Effector memory CD8-positive, alpha-beta T cell (primary cell): ENCODE data around the gene HMG20A.
A peak's percentile ranks its signal among the peaks of the same experiment; 100 is the strongest.

ENCODE experiments used
- ATAC-seq: fragments of 150-1000 bp; cut with Tn5 transposase; replicated peaks from 2 replicates; pipeline ENCODE4 v1.10.0; 2021; ENCODE audit warnings: mild to moderate bottlenecking, moderate library complexity
- DNase-seq, 3 experiments: peaks; one replicate each; pipeline ENCODE4 v3.0.0; 2021
- H3K27ac Mint-ChIP-seq, 2 donors: one replicate each; pipeline ENCODE4 v1.8.0; 2022; ENCODE audit warnings: mild to moderate bottlenecking in 2 of 2, mixed read lengths in 2 of 2, moderate library complexity in 2 of 2
- H3K27me3 Mint-ChIP-seq, 2 donors: one replicate each; pipeline ENCODE4 v1.8.0; 2022; ENCODE audit warnings: mixed read lengths in 2 of 2
- H3K36me3 Mint-ChIP-seq: one replicate; pipeline ENCODE4 v1.8.0; 2022; ENCODE audit warnings: mild to moderate bottlenecking, moderate library complexity, mixed read lengths; ENCODE audit not compliant: insufficient read depth
- H3K4me1 Mint-ChIP-seq, 2 donors: one replicate each; pipeline ENCODE4 v1.8.0; 2022; ENCODE audit warnings: low read depth in 2 of 2, mixed read lengths in 2 of 2
- H3K4me3 Mint-ChIP-seq, 2 donors: one replicate each; pipeline ENCODE4 v1.8.0; 2022; ENCODE audit warnings: mild to moderate bottlenecking in 2 of 2, mixed read lengths in 2 of 2, moderate library complexity in 2 of 2
- H3K9me3 Mint-ChIP-seq, 2 donors: one replicate each; pipeline ENCODE4 v1.8.0; 2022; ENCODE audit warnings: mixed read lengths in 2 of 2
- total RNA-seq, 9 experiments: gene quantifications; one replicate each; lab custom pipeline; 2026; lab: John Stamatoyannopoulos, UW

HMG20A gene
- total RNA-seq = 28.2 to 67.2 (median 51.4) reads per million in 9 experiments

DNA sequence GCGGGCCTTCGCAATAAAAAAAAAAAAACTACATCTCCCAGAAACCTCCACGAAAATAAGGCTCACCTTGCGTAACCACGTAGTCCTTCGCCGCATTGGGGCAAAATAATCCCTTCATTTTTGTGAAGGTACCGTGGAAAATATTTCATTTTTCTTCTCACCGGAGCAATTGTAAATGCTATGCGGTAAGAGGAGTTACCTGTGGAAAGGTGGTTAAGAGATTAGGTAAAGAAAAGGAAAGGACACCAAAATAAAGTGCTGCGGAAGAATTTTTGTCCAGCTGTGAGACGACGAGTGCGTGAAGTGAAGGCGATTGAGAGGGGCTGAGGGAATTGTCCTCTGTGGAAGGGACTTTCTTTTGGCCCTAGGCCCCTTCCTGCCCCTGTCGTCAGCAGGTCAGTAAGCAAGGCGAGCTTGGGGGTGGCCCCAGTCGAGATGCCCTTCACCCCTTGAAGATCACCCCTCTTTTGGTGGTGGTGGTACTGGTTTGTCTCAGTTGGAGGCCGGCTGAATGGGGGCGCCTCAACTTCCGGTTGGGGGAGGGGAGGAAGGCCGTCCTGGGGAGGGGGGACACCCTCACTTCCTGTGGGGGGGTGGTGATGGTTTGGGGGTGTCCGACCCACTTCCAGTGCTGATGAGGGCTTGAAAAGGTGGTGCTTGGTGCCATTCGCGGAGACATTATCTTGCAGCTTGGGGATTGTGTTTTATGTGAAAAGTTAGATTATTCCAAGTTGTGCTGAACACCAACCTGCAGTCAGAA, at the start of gene HMG20A:
Gene HMG20A (plus strand): TSS at position 279 of the 760 bp plus-strand sequence. CDS start 37,520 bp downstream, outside the sequence.
- H3K27ac Mint-ChIP-seq = peak within 1 kb of the TSS; percentile 97 to 98
- DNase-seq (peak; percentile 40 to 50 (median 43)), ATAC-seq (peak; percentile 51)
- H3K9me3 Mint-ChIP-seq = no peaks in the 10 kb centered on the region
- H3K36me3 Mint-ChIP-seq = peaks cover 20% of the 10 kb centered on the region
- H3K27me3 Mint-ChIP-seq = no peaks in the 10 kb centered on the region
- H3K4me1 Mint-ChIP-seq = peaks cover 25 to 35% of the 10 kb centered on the region in 2 donors
- peak within 1 kb of the TSS; percentile 96 to 99 for H3K4me3 Mint-ChIP-seq

DNA sequence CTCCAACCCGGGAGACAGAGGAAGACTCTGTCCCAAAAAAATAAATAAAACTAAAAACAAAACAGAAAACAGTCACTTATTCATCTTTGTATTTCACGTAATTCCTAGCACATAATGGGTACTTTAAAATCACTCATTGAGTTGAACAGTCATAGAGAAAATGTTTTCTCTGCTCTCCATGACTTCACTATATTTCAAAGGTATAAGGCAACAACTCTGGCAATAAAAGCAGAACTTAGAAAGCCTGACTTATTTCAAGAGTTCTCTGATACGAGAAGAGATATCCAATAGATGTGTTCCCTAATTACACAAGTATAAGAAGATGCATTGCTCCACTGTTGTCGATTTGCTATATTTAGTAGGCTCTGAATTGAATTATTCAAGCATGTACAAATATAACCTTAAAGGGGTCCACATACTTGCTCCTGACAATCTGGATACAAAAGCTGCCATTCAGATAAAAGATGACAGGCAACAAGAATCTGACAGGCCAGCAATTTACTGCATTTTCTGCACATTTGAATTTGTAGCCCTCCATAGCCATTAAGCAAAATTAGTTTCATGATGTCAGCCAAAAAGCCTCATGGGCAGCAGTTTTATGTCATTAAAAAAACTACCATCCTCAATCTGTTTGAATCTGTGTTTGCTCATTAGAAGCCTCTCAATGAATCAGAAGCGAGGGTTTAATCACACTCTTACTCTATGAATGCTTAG, 48.7 kb upstream of the HMG20A start:
- no peak for DNase-seq
- no peak for ATAC-seq
- Mint-ChIP-seq H3K9me3 (no peaks in the 10 kb centered on the region), H3K27ac (no peak overlapping the region), H3K4me1 (peaks cover 0 to 4% of the 10 kb centered on the region in 2 donors), H3K27me3 (no peaks in the 10 kb centered on the region), H3K4me3 (no peak overlapping the region), H3K36me3 (peaks cover 3% of the 10 kb centered on the region)

DNA sequence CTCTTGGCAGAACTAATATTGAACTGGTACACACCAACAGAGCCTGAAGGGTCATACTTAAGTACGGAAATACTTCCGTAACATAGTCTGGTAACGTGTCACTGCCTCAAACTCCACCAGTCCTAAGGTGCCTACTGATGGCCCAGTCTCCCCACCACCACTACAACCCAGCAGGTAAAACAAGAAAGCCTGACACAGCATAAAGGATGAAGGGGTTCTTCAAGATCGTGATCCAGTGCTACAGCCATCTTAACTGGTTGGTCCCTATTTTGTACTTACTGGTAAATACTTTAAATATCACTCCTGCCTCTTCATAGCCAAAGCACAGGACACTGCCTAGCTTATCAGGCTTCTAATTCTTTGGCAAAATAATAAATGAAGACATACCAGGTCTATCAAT, 47.2 kb upstream of the HMG20A start:
- DNase-seq (no peak), ATAC-seq (no peak)
- H3K4me3 Mint-ChIP-seq = no peak overlapping the region
- no peaks in the 10 kb centered on the region for H3K27me3 Mint-ChIP-seq
- peaks cover 0 to 4% of the 10 kb centered on the region in 2 donors for H3K4me1 Mint-ChIP-seq
- H3K27ac Mint-ChIP-seq = no peak overlapping the region
- peaks cover 3% of the 10 kb centered on the region for H3K36me3 Mint-ChIP-seq
- no peaks in the 10 kb centered on the region for H3K9me3 Mint-ChIP-seq

DNA sequence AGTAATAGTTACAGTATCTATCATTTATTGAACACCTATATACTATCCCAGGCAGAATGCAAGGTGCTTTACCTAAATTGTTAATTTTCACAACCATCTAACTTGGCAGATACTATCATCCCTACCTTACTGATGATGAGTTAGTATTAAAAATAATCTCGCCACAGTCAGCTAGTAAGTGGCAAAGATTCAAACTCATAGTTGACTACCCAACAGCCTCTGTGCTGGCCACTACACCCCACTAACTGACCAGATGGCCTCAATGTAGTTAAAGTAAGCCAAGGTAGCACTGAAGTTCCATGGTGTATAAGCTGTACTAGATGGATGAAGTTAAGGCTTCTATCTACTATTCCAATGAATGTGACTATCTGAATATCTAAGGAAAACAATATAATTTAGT, 45.6 kb upstream of the HMG20A start:
- peaks cover 0 to 4% of the 10 kb centered on the region in 2 donors for H3K4me1 Mint-ChIP-seq
- H3K36me3 Mint-ChIP-seq = peaks cover 3% of the 10 kb centered on the region
- no peak overlapping the region for H3K27ac Mint-ChIP-seq
- H3K4me3 Mint-ChIP-seq = no peak overlapping the region
- ATAC-seq = no peak
- H3K9me3 Mint-ChIP-seq = no peaks in the 10 kb centered on the region
- H3K27me3 Mint-ChIP-seq = no peaks in the 10 kb centered on the region
- no peak for DNase-seq

DNA sequence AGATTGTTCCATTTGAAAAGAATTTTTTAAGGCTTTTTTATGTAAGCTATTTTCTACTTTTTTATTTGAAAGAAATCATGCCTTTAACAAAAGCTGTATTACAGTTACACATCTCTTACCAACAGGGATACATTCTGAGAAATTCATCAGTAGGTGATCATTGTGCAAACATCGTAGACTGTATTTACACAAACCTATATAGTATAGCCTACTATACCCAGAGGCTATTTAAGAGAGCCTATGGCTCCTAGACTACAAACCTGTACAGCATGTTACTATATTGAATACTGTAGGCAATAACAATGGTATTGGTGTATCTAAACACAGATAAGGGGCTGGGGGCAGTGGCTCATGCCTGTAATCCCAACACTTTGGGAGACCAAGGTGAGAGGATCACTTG, 43.9 kb upstream of the HMG20A start:
- no peak overlapping the region for H3K27ac Mint-ChIP-seq
- H3K4me1 Mint-ChIP-seq = peaks cover 0 to 4% of the 10 kb centered on the region in 2 donors
- H3K9me3 Mint-ChIP-seq = no peaks in the 10 kb centered on the region
- H3K4me3 Mint-ChIP-seq = no peak overlapping the region
- H3K36me3 Mint-ChIP-seq = peaks cover 5% of the 10 kb centered on the region
- DNase-seq = no peak
- H3K27me3 Mint-ChIP-seq = no peaks in the 10 kb centered on the region
- ATAC-seq = no peak

DNA sequence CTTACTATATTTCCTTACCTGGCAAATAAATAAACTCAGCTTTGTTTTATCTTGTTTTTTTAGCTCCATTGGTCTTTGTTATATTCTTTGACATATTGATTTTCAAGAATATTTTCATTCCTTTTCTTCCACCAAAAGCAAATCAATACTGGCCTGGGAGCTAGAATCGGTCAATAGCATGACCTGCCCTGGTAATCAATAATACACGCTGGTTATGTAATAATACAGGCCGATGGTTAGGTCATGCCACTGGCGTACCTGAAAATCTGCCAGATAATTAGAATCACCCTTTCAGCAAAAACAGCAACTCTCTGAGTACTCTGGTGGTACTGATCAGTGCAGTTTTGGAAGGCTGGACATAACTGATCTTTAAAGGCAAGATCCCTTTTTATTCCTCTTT, 40.7 kb upstream of the HMG20A start:
- no peak overlapping the region for H3K27ac Mint-ChIP-seq
- H3K36me3 Mint-ChIP-seq = peaks cover 5% of the 10 kb centered on the region
- H3K9me3 Mint-ChIP-seq = no peaks in the 10 kb centered on the region
- H3K4me1 Mint-ChIP-seq = peaks cover 6 to 8% of the 10 kb centered on the region in 2 donors
- no peaks in the 10 kb centered on the region for H3K27me3 Mint-ChIP-seq
- no peak overlapping the region for H3K4me3 Mint-ChIP-seq
- DNase-seq = no peak
- ATAC-seq = no peak

DNA sequence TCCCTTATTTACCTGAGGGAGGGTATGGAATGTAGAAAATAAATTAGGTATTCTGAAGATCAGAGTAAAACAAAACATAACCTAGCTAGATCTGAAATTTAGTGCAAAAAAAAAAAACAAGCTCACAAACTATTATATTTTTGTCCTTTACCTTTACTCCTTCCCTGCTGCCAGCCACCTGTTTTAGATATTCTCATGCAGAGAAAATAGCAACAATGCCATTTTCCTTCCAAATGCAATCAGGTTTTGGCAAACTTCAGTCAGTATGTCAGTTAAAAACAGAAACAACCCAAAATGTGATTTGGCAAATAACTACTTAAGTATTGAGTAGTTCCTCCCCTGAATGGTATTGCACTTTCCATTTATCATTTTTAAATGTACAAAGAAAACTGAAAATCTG, 36.6 kb upstream of the HMG20A start:
- no peak for ATAC-seq

DNA sequence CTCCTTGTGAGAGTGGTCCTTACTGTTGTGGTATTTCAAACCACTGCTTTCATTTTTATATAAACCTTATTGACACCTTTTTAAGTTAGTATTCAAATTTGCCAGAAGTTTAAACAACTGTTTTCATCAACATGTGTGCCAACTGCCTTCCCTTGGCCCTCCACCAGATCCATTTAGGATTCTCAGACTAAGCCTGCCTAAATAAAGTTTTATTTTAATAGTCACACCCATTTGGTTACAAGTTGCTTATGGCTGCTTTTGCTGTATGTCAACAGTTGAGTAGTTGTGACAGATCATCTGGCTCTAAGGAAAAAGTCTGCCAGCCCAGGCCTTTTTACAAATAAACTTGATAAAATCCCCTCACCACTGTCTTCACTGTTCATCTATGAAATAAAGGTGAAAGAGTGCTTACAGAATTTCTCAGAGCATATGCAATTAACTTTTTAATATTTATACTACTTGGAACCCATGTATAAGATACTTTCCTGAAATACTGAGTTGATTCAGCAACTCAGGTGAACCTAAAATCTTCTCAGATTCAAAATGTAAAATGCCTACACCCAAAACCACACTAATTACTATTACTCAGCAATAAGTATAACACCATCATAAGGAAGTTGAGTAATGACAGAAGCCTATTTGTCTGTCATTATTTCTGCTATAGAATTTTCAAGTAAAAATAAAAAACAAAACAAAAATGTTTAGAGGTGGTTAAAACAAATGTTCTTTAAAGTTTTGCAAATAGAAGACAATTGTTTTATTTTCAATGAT, 35.9 kb upstream of the HMG20A start:
- Mint-ChIP-seq H3K27me3 (no peaks in the 10 kb centered on the region), H3K4me3 (no peak overlapping the region), H3K27ac (peak overlapping the region in 1 of 2 donors; percentile 57), H3K9me3 (no peaks in the 10 kb centered on the region), H3K36me3 (peaks cover 5% of the 10 kb centered on the region), H3K4me1 (peaks cover 8 to 9% of the 10 kb centered on the region in 2 donors)
- ATAC-seq (no peak), DNase-seq (no peak)

More for the DNA sequence above, 36.6 kb upstream of the HMG20A start:
- Mint-ChIP-seq H3K9me3 (no peaks in the 10 kb centered on the region), H3K4me3 (no peak overlapping the region), H3K27ac (no peak overlapping the region), H3K27me3 (no peaks in the 10 kb centered on the region), H3K4me1 (peaks cover 8 to 9% of the 10 kb centered on the region in 2 donors), H3K36me3 (peaks cover 5% of the 10 kb centered on the region)
- no peak for DNase-seq

DNA sequence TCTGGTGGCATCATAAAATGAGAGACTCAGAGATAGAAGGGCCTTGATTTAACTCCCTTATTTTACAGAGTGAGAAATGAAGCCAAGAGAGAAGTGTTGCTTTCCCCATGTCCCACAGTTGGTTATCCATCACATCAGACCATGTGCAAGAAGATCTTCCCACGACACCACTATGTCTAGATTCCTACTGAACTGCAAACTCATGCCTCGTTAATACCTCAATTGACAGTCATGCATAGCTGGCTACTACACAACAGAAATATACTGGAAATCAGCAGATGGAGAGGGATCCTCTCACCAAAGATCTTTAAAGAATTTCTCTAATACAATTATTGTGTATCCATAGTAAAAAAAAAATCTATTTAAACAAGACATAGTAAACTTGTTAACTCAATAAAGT, 34.1 kb upstream of the HMG20A start:
- no peak for DNase-seq
- H3K36me3 Mint-ChIP-seq = no peaks in the 10 kb centered on the region
- H3K4me3 Mint-ChIP-seq = no peak overlapping the region
- H3K27me3 Mint-ChIP-seq = no peaks in the 10 kb centered on the region
- no peaks in the 10 kb centered on the region for H3K9me3 Mint-ChIP-seq
- H3K27ac Mint-ChIP-seq = no peak overlapping the region
- H3K4me1 Mint-ChIP-seq = peaks cover 8 to 9% of the 10 kb centered on the region in 2 donors
- no peak for ATAC-seq

DNA sequence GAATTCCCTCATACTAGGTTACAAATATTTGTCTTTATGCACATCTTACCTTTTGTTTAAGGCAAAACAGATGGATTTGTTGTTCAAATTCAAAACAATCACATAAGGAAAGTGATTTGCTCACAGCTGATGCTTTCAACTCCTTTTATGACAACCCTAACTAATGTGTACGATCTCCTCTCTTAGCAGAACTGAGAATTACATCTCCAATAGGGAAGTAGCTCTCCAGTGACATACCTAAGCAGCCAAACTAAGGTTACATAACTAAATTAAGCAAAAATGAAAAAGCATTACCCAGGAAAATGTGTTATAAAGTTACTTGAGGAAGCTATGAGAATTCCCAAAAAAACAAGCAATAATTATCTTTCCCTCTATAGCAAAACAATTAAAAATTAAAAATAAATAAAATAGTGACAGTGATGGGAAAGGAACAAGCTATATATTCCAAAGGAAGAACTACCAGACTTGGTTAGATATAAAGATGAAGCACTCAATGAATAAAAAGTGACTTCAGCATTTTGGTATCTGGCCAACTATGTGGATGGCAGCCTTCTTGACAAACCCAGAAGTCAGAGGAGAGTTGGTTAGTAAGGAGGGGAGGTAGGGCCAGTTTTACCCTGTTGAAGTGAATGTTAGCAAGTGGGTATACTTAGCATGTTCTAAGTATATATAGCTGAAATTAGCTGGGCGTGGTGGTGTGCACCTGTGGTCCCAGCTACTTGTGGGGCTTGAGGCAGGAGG, 33.2 kb upstream of the HMG20A start:
- no peak overlapping the region for H3K27ac Mint-ChIP-seq

DNA sequence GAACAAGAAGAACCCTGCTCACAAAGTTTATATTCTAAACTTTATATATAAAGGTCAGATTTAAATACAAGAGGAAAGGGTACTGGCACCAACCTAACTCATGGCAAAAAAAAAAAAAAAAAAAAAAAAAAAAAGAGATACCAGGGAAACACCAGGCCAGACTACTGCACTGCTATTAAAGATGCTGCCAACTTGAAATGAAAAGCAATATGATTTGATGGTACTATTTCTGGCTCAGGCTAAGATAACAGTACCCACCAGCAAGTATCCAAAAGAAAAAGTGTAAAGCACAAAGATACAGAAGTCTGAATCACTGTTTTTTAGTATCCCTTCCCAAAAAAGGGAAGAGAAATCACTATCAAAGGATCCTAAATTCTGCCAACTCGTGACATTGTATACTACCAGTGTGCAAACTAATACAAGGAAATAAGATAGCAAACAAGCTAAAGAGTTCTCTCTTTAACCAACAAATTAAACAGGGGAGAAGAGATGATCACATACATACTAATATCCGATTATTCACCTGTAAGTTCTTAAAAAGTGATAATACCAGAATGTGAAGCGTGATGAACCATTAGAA, 29.2 kb upstream of the HMG20A start:
- peaks cover 5 to 12% of the 10 kb centered on the region in 2 donors for H3K4me1 Mint-ChIP-seq

More for the DNA sequence above, 33.2 kb upstream of the HMG20A start:
- Mint-ChIP-seq H3K4me3 (no peak overlapping the region), H3K9me3 (no peaks in the 10 kb centered on the region), H3K36me3 (no peaks in the 10 kb centered on the region), H3K27me3 (no peaks in the 10 kb centered on the region), H3K4me1 (peaks cover 9 to 10% of the 10 kb centered on the region in 2 donors)
- DNase-seq (no peak), ATAC-seq (no peak)

DNA sequence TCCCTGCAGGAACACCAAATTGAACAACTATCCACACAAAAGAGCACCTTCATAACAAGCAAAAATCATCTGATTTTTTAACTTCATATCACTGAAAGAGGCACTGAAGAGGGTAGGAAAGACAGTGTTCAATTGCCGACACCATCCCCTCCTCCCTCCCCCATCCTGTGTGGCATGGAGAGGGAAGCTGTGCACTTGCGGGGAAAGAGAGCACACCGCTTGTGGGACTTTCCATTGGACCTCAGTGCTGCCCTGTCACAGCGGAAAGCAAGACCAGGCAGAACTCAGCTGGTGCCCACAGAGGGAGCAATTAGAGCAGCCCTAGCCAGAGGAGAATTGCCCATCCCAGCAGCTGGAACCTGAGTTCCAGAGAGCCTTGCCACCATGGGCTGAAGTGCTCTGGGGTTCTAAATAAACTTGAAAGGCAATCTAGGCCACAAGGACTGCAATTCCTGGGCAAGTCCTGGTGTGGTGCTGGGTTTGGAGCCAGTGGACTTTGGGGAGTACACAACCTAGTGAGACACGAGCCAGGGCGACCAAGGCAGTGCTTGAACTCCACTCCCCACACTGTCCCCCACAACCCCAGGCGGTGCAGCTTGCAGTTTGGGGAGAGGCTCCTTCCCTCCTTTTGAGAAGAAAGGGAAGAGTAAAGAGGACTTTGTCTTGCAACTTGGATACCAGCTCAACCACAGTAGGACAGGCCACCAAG, 27.8 kb upstream of the HMG20A start:
- H3K27ac Mint-ChIP-seq = no peak overlapping the region
- no peaks in the 10 kb centered on the region for H3K27me3 Mint-ChIP-seq
- H3K9me3 Mint-ChIP-seq = peaks cover 4 to 16% of the 10 kb centered on the region in 2 donors
- peaks cover 5 to 9% of the 10 kb centered on the region in 2 donors for H3K4me1 Mint-ChIP-seq
- DNase-seq (no peak), ATAC-seq (no peak)
- H3K36me3 Mint-ChIP-seq = no peaks in the 10 kb centered on the region
- no peak overlapping the region for H3K4me3 Mint-ChIP-seq

More for the DNA sequence above, 29.2 kb upstream of the HMG20A start:
- Mint-ChIP-seq H3K36me3 (no peaks in the 10 kb centered on the region), H3K4me3 (no peak overlapping the region), H3K27me3 (no peaks in the 10 kb centered on the region), H3K9me3 (peaks cover 3 to 16% of the 10 kb centered on the region in 2 donors), H3K27ac (no peak overlapping the region)
- no peak for ATAC-seq
- no peak for DNase-seq
